ENCODE results near the gene OST4. TPM values are rescaled to one million over a fixed set of nuclear protein-coding genes. Genes with fewer than 3 reads are reported as not detected.

Gene OST4
- polyA plus RNA-seq, 1 donor (not counting 4 experiments of a cell fraction or from before 2014, with no cell fraction given): 393 TPM

DNA sequence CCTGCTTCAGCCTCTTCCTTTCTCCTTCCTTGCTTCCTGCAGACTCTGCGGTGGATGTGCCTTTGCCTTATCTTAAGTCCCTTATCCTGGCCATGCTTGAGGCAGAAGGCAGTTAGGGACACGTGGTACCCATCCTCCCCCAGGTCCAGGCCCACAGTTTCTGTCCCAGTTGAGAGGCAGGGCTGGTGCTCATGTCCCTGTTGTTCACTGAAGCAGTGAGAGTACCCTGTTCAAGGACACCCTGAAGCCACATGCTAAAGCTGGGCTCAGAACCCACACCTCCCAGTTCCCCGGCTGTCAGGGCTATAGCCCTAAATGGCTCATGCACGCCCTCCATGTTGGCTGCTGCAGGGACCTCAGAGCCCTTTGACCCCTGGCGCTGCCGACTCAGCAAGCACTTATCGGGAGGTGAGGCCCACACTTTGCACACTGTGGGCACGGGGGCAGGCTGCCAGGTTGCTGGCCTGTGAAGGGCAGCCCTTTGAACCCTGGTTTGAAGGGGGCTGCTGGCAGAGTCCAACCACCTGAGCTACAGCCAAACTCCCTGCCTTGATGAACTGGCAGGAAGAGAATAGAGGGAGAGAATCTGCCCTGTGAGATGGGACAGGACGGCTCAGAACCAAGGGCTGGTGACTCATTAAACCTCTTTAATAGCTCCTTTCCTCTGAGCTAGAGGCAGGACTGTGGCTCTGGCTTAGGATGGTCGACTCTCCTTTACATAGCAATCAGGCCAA, 21.4 kb upstream of the OST4 start:
- Histone ChIP-seq H3K27me3 (ENCODE audit: control insufficient read depth, extremely low read depth, insufficient read depth, low read length) (no peaks in the 10 kb centered on the region), H3K79me2 (ENCODE audit: control insufficient read depth, insufficient read depth, low read length) (no peaks in the 10 kb centered on the region), H3K36me3 (ENCODE audit: control insufficient read depth in 2 of 2, extremely low read depth in 1 of 2, insufficient read depth in 2 of 2, low read length in 2 of 2) (no peaks in the 10 kb centered on the region), H2AFZ (ENCODE audit: control insufficient read depth, low read length) (no peak overlapping the region), H3K9me3 (ENCODE audit: control insufficient read depth, low read depth, low read length) (no peaks in the 10 kb centered on the region), H3K9ac (ENCODE audit: control insufficient read depth, extremely low read depth, insufficient read depth, low read length) (no peak overlapping the region), H3K4me3 (ENCODE audit: control insufficient read depth in 2 of 3, extremely low read depth in 1 of 3, insufficient read depth in 2 of 3, low read depth in 1 of 3, low read length in 3 of 3) (no peak overlapping the region), H3K27ac (ENCODE audit: control insufficient read depth, insufficient read depth, low read length) (no peak overlapping the region), H4K20me1 (ENCODE audit: control insufficient read depth, extremely low read depth, insufficient read depth, low read length) (no peaks in the 10 kb centered on the region), H3K4me1 (ENCODE audit: control insufficient read depth, extremely low read depth, insufficient read depth, low read length) (peaks cover 4% of the 10 kb centered on the region), H3K4me2 (ENCODE audit: control insufficient read depth, extremely low read depth, insufficient read depth, low read depth, low read length) (no peak overlapping the region), H3K9me1 (ENCODE audit: control insufficient read depth, extremely low read depth, insufficient read depth, low read length) (no peaks in the 10 kb centered on the region)
- DNase-seq (ENCODE audit: low read depth, low spot score) (no peak), FAIRE-seq (no peak)
- TF ChIP-seq CTCF (optimal IDR thresholded peaks at IDR 0.05 in 1 of 3, IDR thresholded peaks at IDR 0.05 in 1 of 3, conservative IDR thresholded peaks at IDR 0.05 in 1 of 3; ENCODE audit: extremely low read depth in 1 of 3, insufficient read depth in 2 of 3, low read length in 3 of 3) (no peak), EZH2 (IDR thresholded peaks at IDR 0.05; ENCODE audit: low read length) (no peak)
- dilution Hi-C loops (cut with MboI; ENCODE audit: extremely low pct_ligation_motif_present, low sequenced_read_pairs): no loop called here

- no peaks in the 10 kb centered on the region for H3K79me2 ChIP-seq (ENCODE audit: control insufficient read depth, insufficient read depth, low read length)
- FAIRE-seq (no peak), DNase-seq (ENCODE audit: low read depth, low spot score) (no peak)
- dilution Hi-C loops (cut with MboI; ENCODE audit: extremely low pct_ligation_motif_present, low sequenced_read_pairs): no loop called here
- H3K4me3 ChIP-seq (ENCODE audit: control insufficient read depth in 2 of 3, extremely low read depth in 1 of 3, insufficient read depth in 2 of 3, low read depth in 1 of 3, low read length in 3 of 3): no peak overlapping the region
- no peaks in the 10 kb centered on the region for H3K36me3 ChIP-seq (ENCODE audit: control insufficient read depth in 2 of 2, extremely low read depth in 1 of 2, insufficient read depth in 2 of 2, low read length in 2 of 2)
- H3K9ac ChIP-seq (ENCODE audit: control insufficient read depth, extremely low read depth, insufficient read depth, low read length): no peak overlapping the region
- no peaks in the 10 kb centered on the region for H3K27me3 ChIP-seq (ENCODE audit: control insufficient read depth, extremely low read depth, insufficient read depth, low read length)
- H3K27ac ChIP-seq (ENCODE audit: control insufficient read depth, insufficient read depth, low read length): no peak overlapping the region
- peaks cover 7% of the 10 kb centered on the region for H3K4me1 ChIP-seq (ENCODE audit: control insufficient read depth, extremely low read depth, insufficient read depth, low read length)
- no peak overlapping the region for H2AFZ ChIP-seq (ENCODE audit: control insufficient read depth, low read length)
- H3K9me1 ChIP-seq (ENCODE audit: control insufficient read depth, extremely low read depth, insufficient read depth, low read length): no peaks in the 10 kb centered on the region
- no peak for TF ChIP-seq EZH2 (IDR thresholded peaks at IDR 0.05; ENCODE audit: low read length)
- TF ChIP-seq CTCF (optimal IDR thresholded peaks at IDR 0.05 in 1 of 3, IDR thresholded peaks at IDR 0.05 in 1 of 3, conservative IDR thresholded peaks at IDR 0.05 in 1 of 3; ENCODE audit: extremely low read depth in 1 of 3, insufficient read depth in 2 of 3, low read length in 3 of 3): no peak
- H3K4me2 ChIP-seq (ENCODE audit: control insufficient read depth, extremely low read depth, insufficient read depth, low read depth, low read length): no peak overlapping the region
- H4K20me1 ChIP-seq (ENCODE audit: control insufficient read depth, extremely low read depth, insufficient read depth, low read length): no peaks in the 10 kb centered on the region
- no peaks in the 10 kb centered on the region for H3K9me3 ChIP-seq (ENCODE audit: control insufficient read depth, low read depth, low read length)
Measured at GRCh38 chr2:27091746-27092695, 20.6 kb upstream of the OST4 start.
